ENCODE measurements around the gene CCDC127.

DNA sequence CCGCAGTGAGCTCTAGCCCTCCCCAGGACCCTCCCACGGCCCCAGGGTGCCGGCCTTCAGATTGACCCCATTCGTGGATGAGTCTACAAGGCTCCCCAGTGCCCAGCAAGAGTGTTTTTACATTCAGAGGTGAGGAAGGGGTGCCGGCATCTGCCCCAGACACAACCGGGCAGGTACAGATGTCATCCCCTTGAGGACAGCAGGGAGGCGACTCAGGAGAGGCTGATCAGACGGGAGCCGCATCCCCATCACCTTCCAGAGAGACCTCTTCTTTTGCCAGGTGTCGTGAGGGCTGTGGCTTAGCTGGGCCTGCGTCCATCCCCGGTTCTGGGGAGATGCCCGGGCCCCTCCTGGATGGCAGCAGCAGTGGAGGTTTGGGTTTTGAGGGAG, 30.9 kb downstream of the CCDC127 start:
- TF ChIP-seq, protein P1, sequence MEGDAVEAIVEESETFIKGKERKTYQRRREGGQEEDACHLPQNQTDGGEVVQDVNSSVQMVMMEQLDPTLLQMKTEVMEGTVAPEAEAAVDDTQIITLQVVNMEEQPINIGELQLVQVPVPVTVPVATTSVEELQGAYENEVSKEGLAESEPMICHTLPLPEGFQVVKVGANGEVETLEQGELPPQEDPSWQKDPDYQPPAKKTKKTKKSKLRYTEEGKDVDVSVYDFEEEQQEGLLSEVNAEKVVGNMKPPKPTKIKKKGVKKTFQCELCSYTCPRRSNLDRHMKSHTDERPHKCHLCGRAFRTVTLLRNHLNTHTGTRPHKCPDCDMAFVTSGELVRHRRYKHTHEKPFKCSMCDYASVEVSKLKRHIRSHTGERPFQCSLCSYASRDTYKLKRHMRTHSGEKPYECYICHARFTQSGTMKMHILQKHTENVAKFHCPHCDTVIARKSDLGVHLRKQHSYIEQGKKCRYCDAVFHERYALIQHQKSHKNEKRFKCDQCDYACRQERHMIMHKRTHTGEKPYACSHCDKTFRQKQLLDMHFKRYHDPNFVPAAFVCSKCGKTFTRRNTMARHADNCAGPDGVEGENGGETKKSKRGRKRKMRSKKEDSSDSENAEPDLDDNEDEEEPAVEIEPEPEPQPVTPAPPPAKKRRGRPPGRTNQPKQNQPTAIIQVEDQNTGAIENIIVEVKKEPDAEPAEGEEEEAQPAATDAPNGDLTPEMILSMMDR (IDR thresholded peaks at IDR 0.05), result no peak
- no peak for TF ChIP-seq EZH2 (IDR thresholded peaks at IDR 0.05)
